ENCODE measurements around the gene ARHGEF17. TPM values are rescaled to one million over a fixed set of nuclear protein-coding genes. Genes with fewer than 3 reads are reported as not detected.

ARHGEF17 gene
- polyA plus RNA-seq, 4 donors = 77.0 to 96.1 (median 85.9) TPM

DNA sequence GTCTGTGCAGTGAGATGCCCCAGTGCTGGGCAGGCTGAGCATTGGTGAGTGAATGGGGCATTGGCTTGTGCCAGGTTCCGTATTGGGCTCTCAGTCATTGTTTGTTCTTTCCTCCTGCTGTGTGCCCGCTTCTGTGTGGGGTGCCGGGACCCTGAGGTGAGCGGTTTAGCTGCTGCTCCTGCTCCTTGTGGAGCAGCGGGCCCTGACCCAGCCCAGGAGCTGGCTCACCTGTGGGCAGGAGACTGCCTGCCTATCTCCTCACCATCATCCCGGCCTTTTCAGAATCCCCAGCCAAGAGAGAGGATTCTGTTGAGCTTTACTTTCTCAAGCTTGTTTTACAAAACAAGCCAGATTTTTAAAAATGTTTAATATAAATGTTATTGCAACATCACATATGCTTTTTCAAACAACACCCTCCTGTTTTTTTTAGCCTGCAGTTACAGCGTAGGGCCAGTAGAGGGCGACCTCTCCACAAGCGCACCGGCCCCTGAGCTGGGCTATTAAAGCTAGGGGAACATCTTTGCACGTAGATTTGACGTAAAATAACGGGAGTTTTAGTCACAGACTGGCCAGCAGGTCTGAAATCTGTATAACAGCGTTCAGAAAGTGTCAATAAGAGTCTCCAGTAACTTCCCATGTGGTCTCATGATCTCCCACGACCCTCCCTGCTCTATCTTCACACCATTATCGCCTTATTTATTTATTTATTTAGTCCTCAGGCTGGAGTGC, 43.0 kb downstream of the ARHGEF17 start:
- no peak for DNase-seq (ENCODE audit: low read depth in 4 of 4, low spot score in 3 of 4)

- no peak for DNase-seq (ENCODE audit: low read depth in 4 of 4, low spot score in 3 of 4)
These were observed 45.3 kb downstream of the ARHGEF17 start for GRCh38 chr11:73353422-73353821.

DNA sequence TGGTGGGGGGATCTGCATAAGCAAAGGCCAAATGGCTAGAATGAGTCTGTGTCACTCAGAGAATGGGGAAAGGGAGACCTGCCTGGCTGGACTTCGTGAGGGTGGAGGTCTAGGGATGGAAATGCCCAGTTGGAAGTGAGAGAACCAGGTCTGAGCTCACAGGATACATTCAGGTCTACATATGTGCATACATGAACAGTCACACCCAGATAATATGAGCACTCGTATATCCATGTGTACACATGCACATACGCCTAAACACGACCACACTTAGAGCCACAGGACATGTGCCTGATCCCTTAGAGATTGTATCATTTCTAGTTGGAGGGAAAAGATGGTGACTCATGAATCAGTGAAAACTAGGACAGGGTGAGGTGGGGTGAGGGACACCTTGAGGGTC, 47.0 kb downstream of the ARHGEF17 start:
- no peak for DNase-seq (ENCODE audit: low read depth in 4 of 4, low spot score in 3 of 4)

DNA sequence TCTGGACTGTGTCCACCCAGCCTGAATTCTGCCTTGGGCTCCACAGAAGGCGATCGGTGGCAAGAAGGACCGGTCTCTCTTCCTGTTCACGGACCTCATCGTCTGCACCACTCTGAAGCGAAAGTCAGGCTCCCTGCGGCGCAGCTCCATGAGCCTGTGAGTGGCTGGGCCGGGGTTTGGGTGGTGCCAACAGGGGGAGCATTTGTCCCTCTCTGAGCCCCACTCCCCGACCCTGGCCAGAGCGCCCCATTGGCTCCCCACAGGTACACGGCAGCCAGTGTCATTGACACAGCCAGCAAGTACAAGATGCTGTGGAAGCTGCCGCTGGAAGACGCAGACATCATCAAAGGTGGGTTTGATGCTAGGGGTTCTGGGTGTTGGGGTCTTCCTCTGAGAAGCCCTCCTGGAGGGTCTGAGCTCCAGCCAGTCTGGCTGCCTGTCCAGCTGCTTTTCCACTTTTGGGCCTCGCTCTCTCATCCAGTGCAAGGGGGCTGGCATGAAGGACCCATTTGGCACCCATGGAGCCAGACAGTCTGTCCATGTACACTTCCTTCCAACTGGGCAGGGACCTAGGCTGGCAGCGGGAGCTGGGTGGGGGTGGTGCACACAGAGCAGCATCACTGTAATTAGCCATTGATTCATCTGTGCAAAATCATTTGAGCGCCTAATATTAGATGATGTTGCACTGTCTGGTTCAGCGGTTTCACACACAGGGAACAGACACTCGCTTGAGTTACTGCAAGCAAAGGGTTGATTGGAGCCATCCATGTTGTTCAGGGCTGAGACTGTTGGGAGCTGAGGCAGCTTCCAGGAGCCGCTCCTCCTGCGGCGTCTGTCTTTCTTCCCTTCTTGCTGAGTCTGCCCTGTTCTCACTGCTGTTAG, 49.1 kb downstream of the ARHGEF17 start:
- DNase-seq (ENCODE audit: low read depth in 4 of 4, low spot score in 3 of 4) = no peak

GRCh38 chr11:73358071-73358470, 50.0 kb downstream of the ARHGEF17 start:
- no peak for DNase-seq (ENCODE audit: low read depth in 4 of 4, low spot score in 3 of 4)

DNA sequence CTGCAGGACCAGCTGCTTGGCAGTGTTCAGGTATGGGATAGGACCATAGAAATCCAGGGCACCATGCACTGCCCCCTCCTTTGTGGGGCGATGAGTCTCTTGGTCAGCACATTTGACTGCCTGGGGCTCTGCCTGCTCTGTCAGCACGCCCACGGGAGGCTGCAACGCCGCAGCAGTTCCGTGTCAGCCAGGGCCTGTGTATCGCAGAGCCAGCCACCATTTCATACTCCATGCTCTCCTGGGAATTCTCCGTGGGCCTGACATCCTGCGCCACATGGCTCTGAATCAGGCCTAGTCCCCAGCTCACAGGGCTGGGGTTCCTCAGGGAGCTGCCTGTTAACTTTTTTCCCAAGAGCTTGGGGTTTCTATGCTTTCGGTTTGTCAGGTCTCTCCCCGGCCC, 51.3 kb downstream of the ARHGEF17 start:
- no peak for DNase-seq (ENCODE audit: low read depth in 4 of 4, low spot score in 3 of 4)

- no peak for DNase-seq (ENCODE audit: low read depth in 4 of 4, low spot score in 3 of 4)
These were observed 52.1 kb downstream of the ARHGEF17 start for GRCh38 chr11:73359930-73360742.

DNA sequence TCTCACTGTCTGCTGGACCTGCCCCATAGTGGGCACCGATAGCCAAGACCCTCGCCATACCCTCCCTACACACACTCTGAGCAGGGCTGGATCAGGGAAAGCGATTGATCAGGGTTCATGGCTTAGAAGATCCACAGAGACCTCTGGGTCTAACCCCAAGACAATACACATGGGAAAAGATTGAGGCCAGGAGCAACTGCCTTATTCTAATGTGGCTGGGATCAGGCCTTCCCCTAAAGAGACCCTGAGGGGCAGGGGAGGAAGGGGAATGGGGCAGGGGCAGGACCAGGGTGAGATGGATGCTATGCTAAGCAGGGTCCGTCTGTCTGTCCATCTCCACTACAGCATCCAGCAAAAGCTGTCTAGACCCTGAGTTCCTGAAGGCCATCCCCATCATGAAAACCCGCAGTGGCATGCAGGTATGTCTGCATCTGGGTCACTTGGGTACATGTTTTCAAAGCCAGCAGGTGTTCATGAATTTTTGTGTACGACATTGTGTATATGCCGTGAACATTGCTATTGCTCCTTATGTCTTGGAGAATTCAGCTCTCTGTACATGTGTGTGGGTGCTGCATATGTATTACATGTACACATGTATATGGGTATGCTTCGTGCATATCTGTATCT, 52.8 kb downstream of the ARHGEF17 start:
- DNase-seq (ENCODE audit: low read depth in 4 of 4, low spot score in 3 of 4) = no peak

GRCh38 chr11:73361953-73362776, 54.1 kb downstream of the ARHGEF17 start:
- DNase-seq (ENCODE audit: low read depth in 4 of 4, low spot score in 3 of 4) = no peak

GRCh38 chr11:73363147-73363546, 55.1 kb downstream of the ARHGEF17 start:
- DNase-seq (ENCODE audit: low read depth in 4 of 4, low spot score in 3 of 4) = no peak

GRCh38 chr11:73365352-73366264, 57.5 kb downstream of the ARHGEF17 start:
- DNase-seq (ENCODE audit: low read depth in 4 of 4, low spot score in 3 of 4) = no peak

DNA sequence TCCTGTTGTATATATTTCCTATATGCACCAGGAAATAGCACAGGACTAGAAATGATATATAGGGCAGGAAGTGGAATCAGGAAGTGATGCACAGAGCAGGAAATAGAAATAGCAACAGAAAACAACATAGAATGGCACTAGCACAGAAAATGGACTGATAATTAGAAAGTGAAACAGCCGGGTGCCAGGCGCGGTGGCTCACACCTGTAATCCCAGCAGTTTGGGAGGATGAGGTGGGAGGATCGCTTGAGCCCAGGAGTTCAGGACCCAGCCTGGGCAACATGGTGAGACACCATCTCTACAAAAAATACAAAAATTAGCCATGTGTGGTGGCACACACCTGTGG, 58.2 kb downstream of the ARHGEF17 start:
- DNase-seq (ENCODE audit: low read depth in 4 of 4, low spot score in 3 of 4) = no peak

- no peak for DNase-seq (ENCODE audit: low read depth in 4 of 4, low spot score in 3 of 4)
These were observed 58.9 kb downstream of the ARHGEF17 start for GRCh38 chr11:73366953-73367352.

DNA sequence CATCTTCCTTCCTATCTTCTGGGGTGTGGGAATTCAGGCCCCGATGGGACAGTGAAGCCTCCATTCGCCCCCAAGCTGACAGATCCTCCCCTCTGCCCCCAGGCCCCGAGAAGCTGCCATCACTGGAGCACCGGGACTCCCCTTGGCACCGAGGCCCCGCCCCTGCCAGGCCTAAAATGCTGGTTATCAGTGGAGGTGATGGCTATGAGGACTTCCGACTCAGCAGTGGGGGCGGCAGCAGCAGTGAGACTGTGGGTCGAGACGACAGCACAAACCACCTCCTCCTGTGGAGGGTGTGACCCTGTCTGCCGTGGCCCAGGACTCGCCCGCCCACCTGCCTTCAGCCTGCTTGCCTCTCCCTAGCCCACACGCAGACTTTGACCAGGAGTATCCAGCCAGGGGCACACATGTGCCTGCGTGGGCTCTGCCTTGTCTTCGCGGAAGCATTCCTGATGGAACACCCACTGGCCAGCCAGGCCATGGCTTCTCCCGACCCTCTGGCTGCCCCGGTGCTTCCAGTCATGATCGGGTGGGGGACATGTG, 59.5 kb downstream of the ARHGEF17 start:
- DNase-seq (ENCODE audit: low read depth in 4 of 4, low spot score in 3 of 4) = no peak

GRCh38 chr11:73372375-73372993, 64.4 kb downstream of the ARHGEF17 start:
- DNase-seq (ENCODE audit: low read depth in 4 of 4, low spot score in 3 of 4) = no peak

- DNase-seq (ENCODE audit: low read depth in 4 of 4, low spot score in 3 of 4) = no peak
These were observed 66.1 kb downstream of the ARHGEF17 start for GRCh38 chr11:73374151-73374550.

- no peak for DNase-seq (ENCODE audit: low read depth in 4 of 4, low spot score in 3 of 4)
These were observed 67.7 kb downstream of the ARHGEF17 start for GRCh38 chr11:73375830-73376159.

DNA sequence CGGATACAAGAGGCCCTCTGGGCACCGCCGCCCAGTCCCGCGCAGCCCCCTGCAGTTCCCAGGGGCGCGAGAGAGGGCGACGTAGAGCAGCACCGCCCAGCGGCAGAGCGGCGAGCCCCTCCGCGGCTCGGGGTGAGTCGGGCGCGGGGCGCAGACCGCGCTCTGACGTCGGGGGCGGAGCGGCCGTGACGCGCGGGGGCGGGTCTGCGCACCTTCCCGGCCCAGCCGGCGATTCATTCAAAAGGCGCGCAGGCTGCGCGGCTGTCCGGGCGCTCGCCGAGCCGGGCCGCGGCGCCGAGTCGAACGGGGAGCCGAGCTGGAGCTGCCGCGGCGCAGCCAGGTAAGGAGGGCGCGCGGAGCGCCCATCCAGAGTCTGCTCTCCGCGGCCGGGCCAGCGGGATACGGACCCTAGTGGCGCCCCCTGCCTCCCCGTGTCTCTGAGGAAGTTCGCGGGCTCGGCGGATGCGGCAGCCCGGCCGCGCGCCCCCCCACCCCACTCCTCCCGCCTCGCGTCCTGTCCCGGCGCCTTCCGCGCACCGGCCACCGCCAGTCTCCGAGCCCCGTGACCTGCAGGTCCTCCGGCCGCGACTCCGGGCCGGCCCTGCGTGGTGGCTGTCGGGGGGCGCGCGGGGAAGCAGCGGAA, 68.2 kb downstream of the ARHGEF17 start, which contains the start of gene RELT:
Gene RELT, plus strand, starts transcription at position 240 of the 643 bp plus-strand sequence. CDS start 12,738 bp downstream, outside the sequence.
- DNase-seq (ENCODE audit: low read depth in 4 of 4, low spot score in 3 of 4) = peak; percentile 80 to 86 (median 84)
